ENCODE results near the gene KASH5.
A peak's percentile ranks its signal among the peaks of the same experiment; 100 is the strongest.

The KASH5 gene

DNA sequence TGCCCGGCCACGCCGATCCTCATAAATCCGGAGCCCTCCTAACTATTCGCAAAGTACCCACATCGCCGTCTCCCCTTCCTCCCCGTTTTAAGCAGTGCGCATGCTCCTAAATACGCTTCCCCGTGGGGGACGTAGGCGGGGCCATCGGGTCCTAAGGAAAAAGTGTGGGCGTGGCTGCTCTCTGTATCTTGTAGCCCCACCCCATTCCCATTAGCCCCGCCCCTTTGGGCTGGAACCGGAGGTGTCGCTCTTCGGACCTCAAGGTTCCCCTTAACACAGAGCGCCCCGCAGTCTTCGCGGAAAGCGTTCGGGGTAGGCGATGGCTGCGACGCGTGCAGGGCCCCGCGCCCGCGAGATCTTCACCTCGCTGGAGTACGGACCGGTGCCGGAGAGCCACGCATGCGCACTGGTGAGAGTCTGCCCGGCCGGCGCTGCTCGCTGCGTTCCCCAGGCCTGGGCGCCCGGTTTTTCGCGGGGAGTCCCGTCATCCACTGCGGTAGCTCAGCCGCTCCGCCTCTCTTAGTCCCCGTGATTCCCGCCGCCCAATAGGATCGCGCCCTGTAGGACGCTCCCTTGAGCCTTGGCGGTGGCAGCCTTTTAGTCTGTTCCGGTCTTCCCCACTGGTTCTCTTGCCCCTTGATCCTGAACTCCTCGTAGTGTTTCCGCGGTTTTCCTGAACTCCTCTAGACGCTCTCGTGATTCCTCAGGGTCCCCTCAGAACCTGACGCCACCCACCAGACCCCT is 65.1 kb downstream of the KASH5 start, which contains the start of gene ALDH16A1 (continued):
- TF ChIP-seq GLIS1 (tag by site-specific recombination; IDR thresholded peaks at IDR 0.05) (peak; percentile 89), ZNF366 (tag by site-specific recombination; conservative IDR thresholded peaks at IDR 0.05) (0 out of 2 replicates have a peak, but pooled peaks have one; percentile 41), ZNF184 (tag by site-specific recombination; IDR thresholded peaks at IDR 0.05) (no peak), PATZ1 (tag by site-specific recombination; IDR thresholded peaks at IDR 0.05) (peak; percentile 7; the same call in 1 of the 2 replicates), EGR2 (tag by site-specific recombination; IDR thresholded peaks at IDR 0.05; ENCODE audit: low read depth) (peak; percentile 54)

DNA sequence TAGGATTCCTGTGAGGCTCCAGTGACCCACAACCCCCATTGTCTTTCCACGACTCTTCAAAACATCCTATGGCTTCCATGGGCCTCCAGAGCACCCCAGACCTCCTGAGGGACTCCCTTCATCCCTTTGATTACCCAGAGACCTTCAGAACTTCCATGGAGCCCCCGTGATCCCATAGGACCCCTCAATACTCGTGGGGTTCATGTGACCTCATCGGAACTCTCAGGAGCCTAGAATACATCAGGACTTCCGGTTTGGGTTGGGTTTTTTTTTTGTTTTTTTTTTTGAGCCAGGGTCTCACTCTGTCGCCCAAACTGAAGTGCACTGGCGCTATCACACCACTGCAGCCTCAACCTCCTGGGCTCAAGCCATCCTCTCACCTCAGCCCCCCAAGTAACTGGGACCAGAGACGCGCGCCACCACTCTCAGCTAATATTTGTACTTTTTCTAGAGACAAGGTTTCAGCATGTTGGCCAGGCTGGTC is 65.8 kb downstream of the KASH5 start:
- Histone ChIP-seq H3K36me3 (ENCODE audit: control insufficient read depth in 2 of 2, insufficient read depth in 1 of 2, low read length in 2 of 2) (peaks cover 22% of the 10 kb centered on the region in 2 experiments), H3K9me3 (ENCODE audit: control insufficient read depth, insufficient read depth, low read depth, low read length) (no peaks in the 10 kb centered on the region), H3K4me3 (ENCODE audit: low read depth, low read length) (peak overlapping the region; percentile 68), H3K27ac (ENCODE audit: extremely low read depth, low read depth, low read length) (peak overlapping the region; percentile 90), H3K4me1 (ENCODE audit: control insufficient read depth, insufficient read depth, low read length) (0 out of 2 replicates have a peak, but pooled peaks cover 6% of the 10 kb centered on the region)
- ChIA-PET POLR2A (interaction anchor here (0.6 to 3.0 kb wide), 35 partner anchors 11 to 834 kb away, joined by 3 to 28 read pairs (median 4); partner anchors contain the start of genes AP2A1, DKKL1, FCGRT and FLT3LG), CTCF (interaction anchor here (0.5 to 2.5 kb wide), 7 partner anchors 11 to 117 kb away, joined by 3 to 15 read pairs (median 6); partner anchors contain the start of gene FLT3LG)
- 0 out of 2 replicates have a peak, but pooled peaks have one; percentile 42 for TF ChIP-seq ZNF558 (tag by site-specific recombination; IDR thresholded peaks at IDR 0.05)
- TF ChIP-seq ZNF214 (tag by site-specific recombination; IDR thresholded peaks at IDR 0.05; ENCODE audit: borderline replicate concordance) = no peak
- TF ChIP-seq, protein P1, sequence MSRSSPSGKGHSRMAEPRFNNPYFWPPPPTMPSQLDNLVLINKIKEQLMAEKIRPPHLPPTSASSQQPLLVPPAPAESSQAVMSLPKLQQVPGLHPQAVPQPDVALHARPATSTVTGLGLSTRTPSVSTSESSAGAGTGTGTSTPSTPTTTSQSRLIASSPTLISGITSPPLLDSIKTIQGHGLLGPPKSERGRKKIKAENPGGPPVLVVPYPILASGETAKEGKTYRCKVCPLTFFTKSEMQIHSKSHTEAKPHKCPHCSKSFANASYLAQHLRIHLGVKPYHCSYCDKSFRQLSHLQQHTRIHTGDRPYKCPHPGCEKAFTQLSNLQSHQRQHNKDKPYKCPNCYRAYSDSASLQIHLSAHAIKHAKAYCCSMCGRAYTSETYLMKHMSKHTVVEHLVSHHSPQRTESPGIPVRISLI (tag by site-specific recombination; IDR thresholded peaks at IDR 0.05) = peak; percentile 94
- TF ChIP-seq SP3 (tag by site-specific recombination; IDR thresholded peaks at IDR 0.05) = no peak
- TF ChIP-seq ZNF398 (tag by site-specific recombination; IDR thresholded peaks at IDR 0.05) = 0 out of 2 replicates have a peak, but pooled peaks have one; percentile 13
- peak; percentile 7; the same call in 1 of the 2 replicates for TF ChIP-seq ZBTB48 (tag by site-specific recombination; IDR thresholded peaks at IDR 0.05)
- TF ChIP-seq ZNF76 (tag by site-specific recombination; IDR thresholded peaks at IDR 0.05; ENCODE audit: borderline replicate concordance, low read depth) = peak; percentile 91
- peak; percentile 1; the same call in 1 of the 2 replicates for TF ChIP-seq ZNF394 (tag by site-specific recombination; IDR thresholded peaks at IDR 0.05; ENCODE audit: borderline replicate concordance)
- peak; percentile 44; the same call in 1 of the 2 replicates for TF ChIP-seq ZNF629 (tag by site-specific recombination; IDR thresholded peaks at IDR 0.05)
- TF ChIP-seq ZBTB21 (tag by site-specific recombination; IDR thresholded peaks at IDR 0.05) = peak; percentile 67; the same call in 1 of the 2 replicates
- peak; percentile 9; the same call in 1 of the 2 replicates for TF ChIP-seq ZBTB20 (tag by site-specific recombination; IDR thresholded peaks at IDR 0.05)
- TF ChIP-seq, protein P2, sequence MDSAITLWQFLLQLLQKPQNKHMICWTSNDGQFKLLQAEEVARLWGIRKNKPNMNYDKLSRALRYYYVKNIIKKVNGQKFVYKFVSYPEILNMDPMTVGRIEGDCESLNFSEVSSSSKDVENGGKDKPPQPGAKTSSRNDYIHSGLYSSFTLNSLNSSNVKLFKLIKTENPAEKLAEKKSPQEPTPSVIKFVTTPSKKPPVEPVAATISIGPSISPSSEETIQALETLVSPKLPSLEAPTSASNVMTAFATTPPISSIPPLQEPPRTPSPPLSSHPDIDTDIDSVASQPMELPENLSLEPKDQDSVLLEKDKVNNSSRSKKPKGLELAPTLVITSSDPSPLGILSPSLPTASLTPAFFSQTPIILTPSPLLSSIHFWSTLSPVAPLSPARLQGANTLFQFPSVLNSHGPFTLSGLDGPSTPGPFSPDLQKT (IDR thresholded peaks at IDR 0.05; ENCODE audit: borderline replicate concordance, low read depth, low read length) = no peak
- no peak for TF ChIP-seq SETDB1 (IDR thresholded peaks at IDR 0.05; ENCODE audit: insufficient read length, low read length)
- no peak for TF ChIP-seq RBAK (tag by site-specific recombination; IDR thresholded peaks at IDR 0.05)
- no peak for TF ChIP-seq ZNF555 (tag by site-specific recombination; conservative IDR thresholded peaks at IDR 0.05)
- TF ChIP-seq KLF7 (tag by site-specific recombination; IDR thresholded peaks at IDR 0.05; ENCODE audit: borderline replicate concordance) = no peak

Data from HEK293 (cell line).